Breast epithelium (tissue), 3 donors: Measurements from ENCODE around the gene NAALADL2.

Experiments used
- POLR2A ChIP-seq: fragments of 450-650 bp; IDR thresholded peaks from one replicate; pipeline ENCODE4 v1.6.1; 2016; ENCODE audit warnings: antibody characterized with exemption, mild to moderate bottlenecking, moderate library complexity
- TF ChIP-seq, protein P1 (sequence below), 3 donors: fragments of 450-650 bp; IDR thresholded peaks; one replicate each; pipeline ENCODE4 v1.5.1; 2016 to 2017; ENCODE audit warnings: antibody characterized with exemption in 3 of 3, mild to moderate bottlenecking in 3 of 3, moderate library complexity in 3 of 3

- TF ChIP-seq, protein P1, sequence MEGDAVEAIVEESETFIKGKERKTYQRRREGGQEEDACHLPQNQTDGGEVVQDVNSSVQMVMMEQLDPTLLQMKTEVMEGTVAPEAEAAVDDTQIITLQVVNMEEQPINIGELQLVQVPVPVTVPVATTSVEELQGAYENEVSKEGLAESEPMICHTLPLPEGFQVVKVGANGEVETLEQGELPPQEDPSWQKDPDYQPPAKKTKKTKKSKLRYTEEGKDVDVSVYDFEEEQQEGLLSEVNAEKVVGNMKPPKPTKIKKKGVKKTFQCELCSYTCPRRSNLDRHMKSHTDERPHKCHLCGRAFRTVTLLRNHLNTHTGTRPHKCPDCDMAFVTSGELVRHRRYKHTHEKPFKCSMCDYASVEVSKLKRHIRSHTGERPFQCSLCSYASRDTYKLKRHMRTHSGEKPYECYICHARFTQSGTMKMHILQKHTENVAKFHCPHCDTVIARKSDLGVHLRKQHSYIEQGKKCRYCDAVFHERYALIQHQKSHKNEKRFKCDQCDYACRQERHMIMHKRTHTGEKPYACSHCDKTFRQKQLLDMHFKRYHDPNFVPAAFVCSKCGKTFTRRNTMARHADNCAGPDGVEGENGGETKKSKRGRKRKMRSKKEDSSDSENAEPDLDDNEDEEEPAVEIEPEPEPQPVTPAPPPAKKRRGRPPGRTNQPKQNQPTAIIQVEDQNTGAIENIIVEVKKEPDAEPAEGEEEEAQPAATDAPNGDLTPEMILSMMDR (IDR thresholded peaks at IDR 0.05), result no peak
- TF ChIP-seq POLR2A, result no peak
Observed at GRCh38 chr3:175155172-175155571, 296.0 kb downstream of the NAALADL2 start.
